GM19455 (cell line): ENCODE measurements around the gene TMEM109.

Experiments used
- ATAC-seq: cut with Tn5 transposase; IDR thresholded peaks from one replicate; pipeline ENCODE4 v1.9.1; 2021; ENCODE audit not compliant: unreplicated experiment

TMEM109 gene

GRCh38 chr11:60924906-60925853 lies 11.2 kb downstream of the TMEM109 start:
- ATAC-seq: no peak

- no peak for ATAC-seq
Measured at GRCh38 chr11:60925868-60926267, 11.9 kb downstream of the TMEM109 start.

- ATAC-seq: no peak
Measured at GRCh38 chr11:60926500-60926899, 12.5 kb downstream of the TMEM109 start.

DNA sequence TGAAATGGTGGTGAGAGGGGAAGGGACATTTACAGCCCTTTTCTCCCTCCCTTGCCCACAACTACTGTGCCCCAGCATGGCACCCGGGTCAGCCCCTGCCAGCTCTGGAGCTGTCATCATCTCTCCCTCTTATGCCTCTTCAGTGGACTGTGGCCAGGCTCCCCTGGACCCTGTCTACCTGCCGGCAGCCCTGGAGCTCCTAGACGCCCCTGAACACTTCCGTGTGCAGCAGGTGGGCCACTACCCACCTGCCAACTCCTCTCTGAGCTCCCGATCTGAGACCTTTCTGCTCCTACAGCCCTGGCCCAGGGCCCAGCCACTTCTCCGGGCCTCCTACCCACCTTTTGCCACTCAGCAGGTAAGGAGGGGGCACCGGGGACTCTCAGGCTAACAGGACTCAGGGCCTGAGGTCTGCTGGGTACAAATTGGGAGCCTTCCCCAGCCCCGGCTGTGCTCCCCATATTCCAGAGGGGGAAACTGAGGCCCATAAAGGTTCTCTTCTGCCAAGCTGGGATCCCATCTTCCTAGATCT lies 13.2 kb downstream of the TMEM109 start:
- ATAC-seq: no peak

DNA sequence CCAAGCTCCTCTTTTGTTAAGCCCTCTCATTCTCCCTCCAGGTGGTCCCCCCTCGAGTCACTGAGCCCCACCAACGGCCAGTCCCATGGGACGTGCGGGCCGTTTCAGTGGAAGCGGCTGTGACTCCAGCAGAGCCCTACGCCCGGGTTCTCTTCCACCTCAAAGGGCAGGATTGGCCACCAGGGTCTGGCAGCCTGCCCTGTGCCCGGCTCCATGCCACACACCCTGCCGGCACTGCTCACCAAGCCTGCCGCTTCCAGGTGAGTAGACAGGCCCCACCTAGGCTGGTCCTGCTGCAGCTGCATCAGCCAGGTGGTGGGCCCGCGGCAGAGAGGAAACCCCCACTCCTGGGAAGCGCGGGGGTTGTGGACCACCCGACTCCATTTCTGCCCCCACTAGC lies 13.6 kb downstream of the TMEM109 start:
- ATAC-seq: no peak

DNA sequence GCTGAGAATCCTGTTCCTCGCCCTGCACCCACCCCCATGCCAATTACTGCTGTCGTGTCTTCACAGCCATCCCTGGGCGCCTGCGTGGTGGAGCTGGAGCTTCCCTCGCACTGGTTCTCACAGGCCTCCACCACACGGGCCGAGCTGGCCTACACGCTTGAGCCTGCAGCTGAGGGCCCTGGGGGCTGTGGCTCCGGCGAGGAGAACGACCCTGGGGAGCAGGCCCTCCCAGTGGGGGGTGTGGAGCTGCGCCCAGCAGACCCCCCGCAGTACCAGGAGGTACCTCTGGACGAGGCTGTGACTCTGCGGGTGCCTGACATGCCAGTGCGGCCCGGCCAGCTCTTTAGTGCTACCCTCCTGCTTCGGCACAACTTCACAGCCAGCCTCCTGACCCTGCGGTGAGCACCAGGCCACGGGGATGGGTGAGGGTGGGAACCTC lies 14.6 kb downstream of the TMEM109 start:
- ATAC-seq: no peak

DNA sequence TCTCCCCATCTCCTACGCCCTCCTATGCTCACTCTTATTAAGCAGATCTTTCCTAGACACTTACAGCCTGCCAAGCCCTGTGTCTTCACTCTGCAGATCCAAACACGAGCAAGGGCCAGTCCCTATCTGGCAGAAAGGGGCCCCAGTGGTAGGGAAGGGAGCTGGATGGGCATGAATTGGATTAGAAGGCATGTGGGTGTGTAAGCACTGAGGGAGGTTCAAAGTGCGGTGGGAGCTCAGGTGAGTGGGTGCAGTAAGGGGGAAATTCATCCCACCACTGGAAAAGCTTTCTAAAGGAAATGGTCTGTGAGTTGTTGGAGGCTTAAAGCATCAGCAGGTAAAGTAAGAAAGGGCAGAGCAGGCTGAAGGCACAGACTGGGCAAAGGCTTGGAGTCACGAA lies 15.8 kb downstream of the TMEM109 start:
- ATAC-seq: no peak

DNA sequence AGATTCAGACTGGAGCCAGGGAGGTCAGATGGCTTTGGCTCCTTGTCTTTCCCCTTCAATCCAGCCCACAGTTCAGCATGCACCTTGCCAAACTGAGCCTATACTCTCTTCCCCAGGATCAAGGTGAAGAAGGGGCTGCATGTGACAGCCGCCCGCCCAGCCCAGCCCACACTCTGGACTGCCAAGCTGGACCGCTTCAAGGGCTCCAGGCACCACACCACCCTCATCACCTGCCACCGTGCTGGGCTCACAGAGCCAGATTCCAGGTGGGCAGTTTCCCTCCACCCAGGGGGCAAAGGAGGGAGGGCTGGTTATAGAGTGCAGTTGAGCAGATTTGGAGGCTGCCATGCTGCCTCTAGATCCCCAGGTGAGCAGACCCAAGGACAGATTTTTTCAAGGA lies 16.4 kb downstream of the TMEM109 start:
- ATAC-seq: no peak

DNA sequence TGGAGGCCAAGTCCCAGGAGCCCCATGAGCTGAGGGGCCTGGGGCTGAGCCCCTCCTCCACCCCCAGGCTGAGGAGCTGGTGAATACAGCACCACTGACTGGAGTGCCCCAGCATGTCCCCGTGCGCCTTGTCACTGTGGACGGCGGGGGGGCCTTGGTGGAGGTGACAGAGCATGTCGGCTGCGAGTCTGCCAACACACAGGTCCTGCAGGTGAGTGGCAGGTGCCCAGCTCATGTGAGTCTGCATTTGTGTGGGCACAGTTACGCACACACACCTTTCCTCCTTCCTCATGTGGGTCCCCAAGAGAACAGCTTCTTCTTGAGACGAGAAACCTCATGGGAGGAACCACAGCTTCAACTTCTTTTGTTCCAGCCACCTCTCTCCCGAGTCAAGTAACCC lies 18.0 kb downstream of the TMEM109 start:
- no peak for ATAC-seq

GRCh38 chr11:60932605-60933356 lies 18.8 kb downstream of the TMEM109 start:
- no peak for ATAC-seq

DNA sequence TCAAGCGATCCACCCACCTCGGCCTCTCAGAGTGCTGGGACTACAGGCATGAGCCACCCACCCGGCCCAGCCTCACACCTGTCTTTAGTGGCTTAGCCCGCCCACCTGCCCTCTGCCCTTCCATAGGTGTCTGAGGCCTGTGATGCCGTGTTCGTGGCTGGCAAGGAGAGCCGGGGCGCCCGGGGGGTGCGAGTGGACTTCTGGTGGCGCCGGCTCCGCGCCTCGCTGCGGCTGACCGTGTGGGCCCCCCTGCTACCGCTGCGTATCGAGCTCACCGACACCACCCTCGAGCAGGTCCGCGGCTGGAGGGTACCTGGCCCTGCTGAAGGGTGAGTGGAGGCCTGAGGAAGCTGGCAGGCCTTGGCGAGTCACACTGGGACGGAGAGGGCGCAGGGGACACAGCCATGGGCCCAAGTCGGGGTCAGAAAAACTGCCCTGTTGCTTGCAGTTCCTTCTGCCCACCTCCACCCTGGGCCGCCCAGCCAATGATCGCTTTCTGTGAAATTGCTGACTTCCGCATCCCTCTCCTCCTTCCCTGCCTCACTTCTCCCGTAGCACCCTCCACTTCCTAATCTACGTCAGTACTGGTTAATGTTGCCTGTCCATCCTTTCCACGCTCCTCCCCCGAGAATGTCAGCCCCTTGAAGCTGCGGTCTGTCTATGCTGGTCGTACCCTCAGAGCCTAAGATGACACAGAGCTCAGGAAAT lies 19.6 kb downstream of the TMEM109 start:
- no peak for ATAC-seq

- ATAC-seq: no peak
Measured at GRCh38 chr11:60934124-60934789, 20.3 kb downstream of the TMEM109 start.

DNA sequence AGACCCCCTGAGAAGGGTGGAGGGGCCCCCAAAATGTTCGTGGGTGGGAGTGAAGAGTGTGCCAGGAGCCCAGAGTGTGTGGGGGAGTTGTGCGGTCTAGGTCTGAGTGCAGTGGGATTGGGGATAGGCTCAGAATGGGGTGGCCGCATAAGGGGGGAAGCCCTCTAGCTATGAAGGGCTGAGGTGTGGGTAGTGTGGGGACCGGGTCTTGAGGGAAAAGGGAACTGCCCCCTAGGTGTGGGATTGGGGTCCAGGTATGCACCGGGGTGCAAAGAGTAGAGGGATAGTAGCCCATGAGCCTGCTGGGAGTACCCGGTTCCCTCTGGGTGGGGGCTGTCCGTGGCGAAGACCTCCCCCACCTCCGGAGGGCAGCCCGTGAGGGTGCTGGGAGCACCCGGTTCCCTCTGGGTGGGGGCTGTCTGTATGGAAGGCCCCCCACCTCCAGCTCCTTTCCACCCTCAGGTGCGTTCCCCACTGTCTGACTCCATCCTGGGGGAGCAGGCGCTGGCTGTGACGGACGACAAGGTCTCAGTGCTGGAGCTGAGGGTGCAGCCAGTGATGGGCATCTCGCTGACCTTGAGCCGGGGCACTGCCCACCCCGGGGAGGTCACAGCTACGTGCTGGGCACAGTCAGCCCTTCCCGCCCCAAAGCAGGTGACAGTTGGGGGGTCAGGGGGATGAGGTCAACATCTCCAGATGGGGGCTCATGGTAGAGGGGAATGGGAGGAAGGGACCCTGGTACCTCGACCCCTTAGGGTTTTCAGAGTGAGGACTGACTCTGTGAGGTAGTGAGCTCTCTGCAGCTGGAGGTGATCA lies 21.0 kb downstream of the TMEM109 start:
- no peak for ATAC-seq

- ATAC-seq: no peak
Measured at GRCh38 chr11:60935676-60936442, 21.9 kb downstream of the TMEM109 start.

DNA sequence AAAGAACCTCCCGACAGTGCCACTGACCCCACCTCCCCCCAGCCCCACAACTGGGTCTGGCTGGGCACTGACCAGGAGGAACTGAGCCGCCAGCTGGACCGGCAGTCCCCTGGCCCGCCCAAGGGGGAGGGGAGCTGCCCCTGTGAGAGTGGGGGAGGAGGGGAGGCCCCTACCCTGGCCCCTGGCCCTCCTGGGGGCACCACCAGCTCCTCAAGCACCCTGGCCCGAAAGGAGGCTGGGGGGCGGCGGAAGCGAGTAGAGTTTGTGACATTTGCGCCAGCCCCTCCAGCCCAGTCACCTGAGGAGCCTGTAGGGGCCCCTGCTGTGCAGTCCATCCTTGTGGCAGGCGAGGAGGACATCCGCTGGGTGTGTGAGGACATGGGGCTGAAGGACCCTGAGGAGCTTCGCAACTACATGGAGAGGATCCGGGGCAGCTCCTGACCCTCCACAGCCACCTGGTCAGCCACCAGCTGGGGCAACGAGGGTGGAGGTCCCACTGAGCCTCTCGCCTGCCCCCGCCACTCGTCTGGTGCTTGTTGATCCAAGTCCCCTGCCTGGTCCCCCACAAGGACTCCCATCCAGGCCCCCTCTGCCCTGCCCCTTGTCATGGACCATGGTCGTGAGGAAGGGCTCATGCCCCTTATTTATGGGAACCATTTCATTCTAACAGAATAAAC lies 22.6 kb downstream of the TMEM109 start:
- no peak for ATAC-seq

- ATAC-seq: no peak
Measured at GRCh38 chr11:60937144-60937527, 23.2 kb downstream of the TMEM109 start.

DNA sequence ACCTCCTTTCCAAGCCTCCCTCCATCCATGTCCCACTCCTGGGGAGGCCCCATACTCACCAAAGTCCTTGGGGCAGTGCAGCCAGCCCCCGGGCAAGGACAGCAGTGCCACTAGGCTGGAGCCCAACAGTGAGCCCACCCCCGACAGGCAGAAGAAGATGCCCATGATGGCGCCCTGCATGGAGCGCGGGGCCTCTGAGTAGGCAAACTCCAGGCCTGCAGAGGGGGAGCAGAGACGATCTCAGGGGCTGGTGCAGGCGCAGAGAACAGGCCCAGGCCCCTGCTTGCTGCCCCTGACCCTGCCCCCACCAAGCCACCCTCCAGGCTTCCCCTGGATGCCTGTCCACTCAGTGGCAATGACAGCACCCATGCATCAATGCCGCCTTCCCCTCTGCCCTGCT lies 23.9 kb downstream of the TMEM109 start:
- no peak for ATAC-seq

GRCh38 chr11:60938500-60938899 lies 24.5 kb downstream of the TMEM109 start:
- ATAC-seq: no peak

- no peak for ATAC-seq
Measured at GRCh38 chr11:60939301-60939700, 25.3 kb downstream of the TMEM109 start.
